ENCODE data around the gene MCM7.

Gene MCM7

DNA sequence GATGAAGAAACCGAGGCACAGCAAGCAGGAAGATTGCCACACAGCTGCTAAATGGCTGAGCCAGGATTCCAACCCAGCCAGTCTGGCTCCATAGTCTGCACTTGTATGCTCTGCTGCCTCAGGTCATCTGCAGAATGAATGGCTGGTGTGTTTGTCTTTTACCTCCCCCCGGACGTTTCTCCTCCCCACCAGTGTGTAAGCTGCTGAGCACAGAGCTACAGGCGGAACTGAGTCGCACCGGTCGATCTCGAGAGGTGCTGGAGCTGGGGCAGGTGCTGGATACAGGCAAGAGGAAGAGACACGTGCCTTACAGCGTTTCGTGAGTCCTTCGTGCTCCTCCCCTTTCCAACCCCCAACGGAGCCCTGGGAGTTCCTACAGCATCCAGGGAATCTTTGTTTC lies 20.9 kb upstream of the MCM7 start:
- DNase-seq, result no peak

GRCh38 chr7:100120733-100121036 lies 19.5 kb upstream of the MCM7 start:
- DNase-seq, result no peak

DNA sequence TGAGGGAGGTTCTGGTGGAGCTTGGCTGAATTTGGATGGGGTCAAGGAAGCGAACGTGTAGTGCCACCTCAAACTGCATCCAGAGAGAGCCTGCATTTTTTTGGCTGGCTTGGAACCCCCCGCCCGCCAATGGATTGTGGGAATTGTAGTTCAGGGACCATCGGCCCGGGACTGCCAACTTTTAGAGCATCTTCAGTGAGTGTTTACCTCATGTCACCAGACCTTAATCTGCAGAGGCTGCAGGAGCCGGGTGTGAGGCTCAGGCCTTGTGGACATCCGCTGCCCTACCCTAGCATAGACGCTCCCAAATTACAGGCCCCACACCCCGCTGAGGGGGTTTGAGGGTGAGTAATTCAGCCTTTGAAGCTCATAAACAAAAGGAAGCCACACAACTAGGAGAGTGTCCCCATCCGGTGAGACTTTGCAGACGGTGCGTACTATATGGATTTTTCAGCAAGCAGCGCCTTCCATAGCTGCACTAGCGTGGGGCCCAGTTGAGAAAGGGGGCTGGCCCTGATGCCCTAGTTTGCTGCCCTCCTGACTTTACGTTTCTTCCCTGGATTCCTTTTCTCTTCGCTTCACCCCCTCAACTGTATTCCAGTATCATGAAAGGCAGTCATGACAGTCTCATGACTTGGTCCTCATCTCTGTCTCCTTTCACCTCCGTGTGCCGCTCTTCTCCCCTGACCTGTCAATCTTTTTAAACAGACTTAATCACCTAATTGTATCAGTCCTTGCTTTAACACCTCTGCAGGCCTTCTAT lies 19.0 kb upstream of the MCM7 start:
- DNase-seq, result peak; percentile 40 to 61 (median 52)

DNA sequence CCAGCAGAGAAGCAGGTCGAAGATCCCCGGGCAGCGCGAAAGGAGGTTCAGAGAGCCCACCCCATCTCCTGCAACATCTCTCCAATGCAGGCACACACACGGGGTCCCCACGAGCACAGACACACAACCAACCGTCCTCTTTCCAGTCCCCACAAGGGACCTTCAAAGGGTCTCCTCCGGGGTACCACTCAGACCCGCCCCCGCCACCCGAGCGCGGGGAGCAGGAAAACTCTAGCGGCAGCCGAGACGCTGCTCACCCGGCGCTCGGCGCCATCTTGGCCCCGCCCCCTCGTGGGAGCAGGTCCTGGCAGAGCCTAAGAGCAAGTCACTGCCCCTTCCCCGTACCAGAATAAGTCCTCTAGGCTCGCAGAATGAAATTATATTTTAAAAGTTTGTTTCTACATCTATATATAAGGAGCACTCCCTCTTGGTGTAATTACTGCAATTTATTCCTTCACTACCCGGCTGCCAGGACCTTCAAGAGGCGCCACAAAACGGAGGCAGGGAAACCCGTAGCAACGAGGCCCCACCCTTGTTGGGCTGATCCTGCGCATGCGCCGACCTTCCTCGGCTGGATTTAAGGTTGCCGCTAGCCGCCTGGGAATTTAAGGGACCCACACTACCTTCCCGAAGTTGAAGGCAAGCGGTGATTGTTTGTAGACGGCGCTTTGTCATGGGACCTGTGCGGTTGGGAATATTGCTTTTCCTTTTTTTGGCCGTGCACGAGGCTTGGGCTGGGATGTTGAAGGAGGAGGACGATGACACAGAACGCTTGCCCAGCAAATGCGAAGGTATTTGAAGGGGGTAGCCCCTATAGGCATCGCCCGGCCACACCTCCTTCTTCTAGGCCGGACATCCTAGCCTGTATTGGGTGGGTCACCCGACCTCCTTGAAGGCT lies 18.1 kb upstream of the MCM7 start, which contains the start of the genes CNPY4 and TAF6:
Gene CNPY4 (plus strand): TSS at position 563 of the 898 bp plus-strand sequence. CDS start 111 bp downstream, at position 674.
Gene TAF6 (minus strand): TSS at position 287 of the 898 bp plus-strand sequence. CDS start 5,149 bp downstream, outside the sequence.
- peak; percentile 97 to 98 (median 98) for DNase-seq

- no peak for DNase-seq
Observed at GRCh38 chr7:100118388-100119071, 17.3 kb upstream of the MCM7 start.

- DNase-seq, result no peak
Observed at GRCh38 chr7:100115026-100115425, 13.8 kb upstream of the MCM7 start.

GRCh38 chr7:100111914-100112313 lies 10.7 kb upstream of the MCM7 start:
- no peak for DNase-seq

- DNase-seq, result no peak
Observed at GRCh38 chr7:100111156-100111555, 10.0 kb upstream of the MCM7 start.

DNA sequence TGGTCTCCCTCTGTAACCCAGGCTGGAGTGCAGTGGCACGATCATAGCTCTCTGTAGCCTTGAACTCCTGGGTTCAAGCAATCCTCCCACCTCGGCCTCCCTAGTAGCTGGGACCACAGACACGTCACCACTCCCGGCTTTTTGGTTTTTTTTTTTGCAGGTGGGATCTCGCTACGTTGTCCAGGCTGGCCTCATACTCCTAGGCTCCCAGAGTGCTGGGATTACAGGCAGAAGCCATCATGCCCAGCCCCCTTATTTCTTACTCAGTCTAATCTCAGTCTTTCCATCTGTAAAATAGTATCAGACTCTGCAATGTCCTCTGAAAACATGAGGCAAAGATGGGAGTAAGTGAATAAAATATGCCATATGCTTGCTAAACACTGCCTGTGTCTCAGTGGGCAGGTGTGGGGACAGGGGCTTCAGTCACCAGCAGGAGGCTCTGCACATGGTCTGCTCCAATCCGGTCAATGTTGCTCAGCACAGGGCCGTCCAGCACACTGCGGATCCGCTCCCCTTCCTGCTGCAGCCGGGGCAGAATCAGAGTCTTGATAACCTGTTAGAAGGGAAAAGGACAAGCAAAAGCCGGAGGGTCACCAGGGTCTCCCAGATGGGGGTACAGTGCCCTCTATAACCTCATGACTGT lies 8.4 kb upstream of the MCM7 start:
- DNase-seq, result no peak

GRCh38 chr7:100107890-100108289 lies 6.7 kb upstream of the MCM7 start:
- no peak for DNase-seq

DNA sequence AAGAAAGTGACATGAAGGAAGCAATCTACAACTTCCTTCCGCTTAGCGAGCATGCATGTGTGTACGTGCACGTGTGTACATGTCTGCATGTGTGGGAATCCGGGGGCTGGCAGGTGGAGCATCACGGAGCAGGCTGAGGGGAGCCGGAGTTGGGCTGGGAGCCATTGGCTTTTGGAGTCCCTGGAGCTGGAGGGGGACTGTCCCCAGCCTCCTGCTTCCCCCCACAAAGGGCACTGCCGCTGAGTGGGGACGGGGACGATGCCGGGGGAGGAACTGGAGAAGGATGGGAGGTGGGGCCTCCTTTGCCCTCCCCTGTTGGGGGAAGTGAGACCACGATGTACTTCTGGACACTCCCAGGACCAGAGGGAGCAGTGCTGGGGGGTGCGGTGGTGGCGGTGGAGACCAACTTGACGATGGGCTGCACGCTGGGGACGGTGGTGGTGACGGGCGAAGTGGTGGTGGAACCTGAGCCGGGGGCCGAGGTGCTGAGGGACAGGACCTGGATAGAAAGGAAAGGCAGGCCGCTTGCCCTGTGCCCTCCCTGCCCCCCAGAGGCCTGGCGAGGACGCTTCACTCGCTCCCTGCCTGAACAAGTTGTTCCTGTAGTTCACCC lies 6.0 kb upstream of the MCM7 start:
- DNase-seq, result no peak

GRCh38 chr7:100106633-100107032 lies 5.4 kb upstream of the MCM7 start:
- no peak for DNase-seq

DNA sequence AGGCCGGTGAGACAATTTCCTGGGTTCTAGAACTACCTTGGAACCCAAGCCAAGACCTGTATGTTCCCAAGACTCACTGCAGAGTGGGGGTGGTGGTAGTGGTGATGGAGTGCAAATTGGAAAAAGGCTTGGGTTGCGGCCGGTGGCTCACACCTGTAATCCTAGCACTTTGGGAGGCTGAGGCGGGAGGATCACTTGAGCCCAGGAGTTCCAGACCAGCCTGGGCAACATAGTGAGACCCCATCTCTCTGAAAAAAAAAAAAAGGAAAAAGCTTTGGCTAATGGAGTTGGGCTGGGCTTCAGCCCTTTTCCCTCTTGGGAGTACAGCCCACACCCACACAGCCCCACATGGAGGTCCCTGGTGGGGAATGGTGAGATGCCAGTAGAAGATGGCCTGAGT lies 4.3 kb upstream of the MCM7 start:
- DNase-seq, result no peak

- no peak for DNase-seq
Observed at GRCh38 chr7:100102950-100103840, 2.0 kb upstream of the MCM7 start.

DNA sequence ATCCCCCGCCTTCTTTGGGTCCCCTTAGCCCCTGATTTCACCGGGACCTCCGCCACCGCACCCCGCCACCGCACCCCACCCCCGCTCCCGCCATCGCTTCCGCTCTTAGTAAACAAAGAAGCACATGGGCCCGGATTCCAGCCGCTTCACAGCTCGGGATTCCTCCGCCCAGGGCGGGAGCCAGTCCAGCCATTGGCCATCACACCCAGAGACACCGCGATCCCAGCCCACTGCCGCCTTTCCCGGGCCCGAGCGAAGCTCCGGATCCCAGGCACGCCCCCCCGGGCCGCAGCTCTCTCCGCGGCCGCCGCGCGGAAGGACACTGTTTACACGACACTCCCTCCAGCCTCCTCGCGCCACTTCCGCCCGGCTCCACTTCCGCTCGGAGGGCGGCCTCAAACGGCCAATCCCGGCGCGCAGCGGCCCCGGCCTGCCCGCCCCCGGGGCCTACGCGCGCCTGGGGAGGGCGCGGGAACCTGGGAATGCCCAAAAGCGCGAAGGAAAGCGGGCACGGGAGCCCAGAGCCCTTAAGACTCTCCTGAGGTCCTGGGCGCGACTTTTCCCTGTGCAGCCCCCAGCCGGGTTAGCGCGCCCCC lies 679 bp downstream of the MCM7 start:
- DNase-seq, result peak; percentile 95 to 99 (median 97)

- no peak for DNase-seq
Observed at GRCh38 chr7:100099452-100099851, 1.7 kb downstream of the MCM7 start.

GRCh38 chr7:100098913-100099312 lies 2.3 kb downstream of the MCM7 start:
- no peak for DNase-seq

GRCh38 chr7:100095704-100096103 lies 5.5 kb downstream of the MCM7 start:
- no peak for DNase-seq

DNA sequence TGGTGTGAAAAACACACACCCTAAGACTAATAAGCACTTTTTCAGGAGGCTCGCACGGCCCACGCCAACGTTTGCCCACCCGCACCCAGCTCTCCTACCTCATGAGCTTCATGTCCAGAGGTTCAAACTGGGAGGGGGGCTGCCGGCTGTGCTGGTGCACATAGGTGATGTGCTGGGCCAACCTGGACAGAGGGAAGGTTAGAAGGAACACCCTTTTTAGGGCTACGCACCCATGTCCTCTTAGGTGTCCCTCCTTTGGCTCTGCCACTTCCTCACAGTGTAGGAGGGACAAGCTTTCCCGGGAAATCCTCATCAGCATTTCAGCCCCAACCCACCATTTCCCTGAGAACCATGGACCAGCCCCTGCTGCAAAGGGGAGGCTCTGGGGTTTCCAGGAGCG lies 5.9 kb downstream of the MCM7 start:
- DNase-seq, result no peak

- DNase-seq, result no peak
Observed at GRCh38 chr7:100093925-100094486, 7.2 kb downstream of the MCM7 start.

Data from suppressor macrophage (primary cell).